Urinary bladder (tissue), 4 donors: ENCODE measurements around the gene CACNA1H. TPM values are rescaled to one million over a fixed set of nuclear protein-coding genes. Genes with fewer than 3 reads are reported as not detected.

Experiments
- DNase-seq: peaks from one replicate; pipeline ENCODE4 v3.0.0-alpha.2; 2015; ENCODE audit errors: extremely low spot score
- H3K27ac ChIP-seq: one replicate; pipeline ENCODE4 v1.5.1; 2013; ENCODE audit warnings: low read depth, mild to moderate bottlenecking, moderate library complexity
- H3K36me3 ChIP-seq: one replicate; pipeline ENCODE4 v1.6.1; 2013; ENCODE audit warnings: mild to moderate bottlenecking, moderate library complexity; ENCODE audit not compliant: insufficient read depth
- H3K4me1 ChIP-seq: one replicate; pipeline ENCODE4 v1.6.1; 2013; ENCODE audit warnings: mild to moderate bottlenecking, moderate library complexity; ENCODE audit not compliant: insufficient read depth
- H3K4me3 ChIP-seq: one replicate; pipeline ENCODE4 v1.5.1; 2013; ENCODE audit warnings: low read depth, low read length
- WGBS: extraction: QIAGEN DNeasy Blood & Tissue Kit; methylation state at CpG from one replicate; pipeline ENCODE4 v1.1.7; 2013; 5-methylcytosine and 5-hydroxymethylcytosine counted together
- polyA plus RNA-seq: library from polyadenylated mRNA; stranded (reverse); fragments of 200-250 nt; gene quantifications from one replicate; pipeline ENCODE4 v1.2.3, GENCODE V29; 2013
- total RNA-seq: library from RNA; depleted of rRNA; stranded (reverse); fragments of >200 nt; gene quantifications from one replicate; pipeline ENCODE4 v1.2.3, GENCODE V29; 2014
- donor health status: healthy with polysubstance abuse.
- donor health status: healthy.

CACNA1H gene
- total and polyA plus RNA-seq, 2 donors, result 10.6 to 151 TPM

DNA sequence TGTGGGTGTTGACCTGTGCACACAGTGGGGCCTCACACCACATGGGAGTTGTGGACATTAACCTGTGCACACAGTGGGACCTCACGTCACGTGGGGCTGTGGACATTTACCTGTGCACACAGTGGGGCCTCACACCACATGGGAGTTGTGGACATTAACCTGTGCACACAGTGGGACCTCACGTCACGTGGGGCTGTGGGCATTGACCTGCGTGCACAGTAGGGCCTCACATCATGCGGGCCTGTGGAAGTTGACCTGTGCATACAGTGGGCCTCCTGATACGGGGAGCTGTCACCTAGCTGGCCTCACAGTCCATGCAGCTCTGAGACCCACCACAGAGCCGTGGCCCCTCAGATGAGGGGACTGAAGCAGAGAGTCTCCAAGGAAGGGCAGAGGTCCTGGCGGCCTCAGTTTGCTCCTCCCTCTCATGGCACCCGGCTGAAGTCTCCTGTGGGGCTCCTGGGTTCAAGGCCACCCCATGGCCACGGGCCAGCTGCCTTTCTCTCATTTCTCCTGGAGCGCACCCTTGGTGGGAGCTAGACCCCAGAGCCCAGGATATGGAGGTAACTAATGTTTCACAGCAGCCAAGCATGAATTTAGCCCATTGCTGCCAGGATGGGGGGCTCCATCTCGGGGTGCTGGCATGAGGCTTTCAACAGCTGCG is 21.0 kb downstream of the CACNA1H start:
- Histone ChIP-seq H3K36me3 (no peaks in the 10 kb centered on the region), H3K4me3 (no peak overlapping the region), H3K27ac (no peak overlapping the region), H3K4me1 (no peaks in the 10 kb centered on the region)
- DNase-seq, result no peak
- 75% methylated on average over 14 of the region's 14 CpGs for WGBS

DNA sequence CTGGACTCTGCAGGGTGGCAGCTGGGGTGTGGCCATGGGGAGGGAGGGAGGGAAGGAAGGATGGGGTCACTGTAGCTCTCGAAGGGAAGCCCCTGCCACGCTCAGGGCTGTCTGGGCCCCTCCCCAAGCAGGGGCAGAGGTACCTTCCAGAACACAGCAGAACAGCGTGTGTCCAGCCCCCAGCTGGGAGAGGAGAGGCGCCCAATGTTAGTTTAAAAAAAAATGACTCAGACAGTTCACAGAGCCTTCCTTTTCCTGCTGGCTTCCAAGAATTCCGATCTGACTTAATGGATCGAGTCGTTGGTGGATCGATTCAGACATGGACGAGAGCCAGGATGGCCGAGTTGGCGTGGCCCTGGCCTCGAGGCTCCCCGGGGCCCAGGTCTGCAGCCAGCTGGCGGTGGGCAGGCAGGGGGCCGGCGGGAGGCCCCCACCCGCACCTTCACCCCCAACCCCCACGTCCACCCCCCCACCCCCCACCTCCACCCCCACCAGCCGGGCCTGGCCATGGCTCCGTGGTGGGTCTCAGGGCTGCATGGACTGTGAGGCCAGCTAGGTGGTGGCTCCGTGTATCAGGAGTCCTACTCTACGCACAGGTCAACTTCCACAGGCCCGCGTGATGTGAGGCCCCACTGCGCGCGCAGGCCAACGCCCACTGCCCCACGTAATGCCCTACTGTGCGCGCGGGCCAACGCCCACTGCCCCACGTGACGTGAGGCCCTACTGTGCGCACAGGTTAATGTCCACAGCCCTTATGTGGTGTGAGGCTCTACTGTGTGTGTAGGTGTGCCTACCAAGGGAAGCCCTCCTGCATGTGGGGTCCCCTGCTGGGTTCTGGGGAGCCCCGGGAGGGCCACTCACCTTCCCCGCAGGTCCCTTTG is 21.8 kb downstream of the CACNA1H start:
- H3K4me3 ChIP-seq, result no peak overlapping the region
- no peak overlapping the region for H3K27ac ChIP-seq
- no peaks in the 10 kb centered on the region for H3K36me3 ChIP-seq
- WGBS, result 59% methylated on average over 38 of the region's 38 CpGs
- H3K4me1 ChIP-seq, result no peaks in the 10 kb centered on the region
- no peak for DNase-seq

DNA sequence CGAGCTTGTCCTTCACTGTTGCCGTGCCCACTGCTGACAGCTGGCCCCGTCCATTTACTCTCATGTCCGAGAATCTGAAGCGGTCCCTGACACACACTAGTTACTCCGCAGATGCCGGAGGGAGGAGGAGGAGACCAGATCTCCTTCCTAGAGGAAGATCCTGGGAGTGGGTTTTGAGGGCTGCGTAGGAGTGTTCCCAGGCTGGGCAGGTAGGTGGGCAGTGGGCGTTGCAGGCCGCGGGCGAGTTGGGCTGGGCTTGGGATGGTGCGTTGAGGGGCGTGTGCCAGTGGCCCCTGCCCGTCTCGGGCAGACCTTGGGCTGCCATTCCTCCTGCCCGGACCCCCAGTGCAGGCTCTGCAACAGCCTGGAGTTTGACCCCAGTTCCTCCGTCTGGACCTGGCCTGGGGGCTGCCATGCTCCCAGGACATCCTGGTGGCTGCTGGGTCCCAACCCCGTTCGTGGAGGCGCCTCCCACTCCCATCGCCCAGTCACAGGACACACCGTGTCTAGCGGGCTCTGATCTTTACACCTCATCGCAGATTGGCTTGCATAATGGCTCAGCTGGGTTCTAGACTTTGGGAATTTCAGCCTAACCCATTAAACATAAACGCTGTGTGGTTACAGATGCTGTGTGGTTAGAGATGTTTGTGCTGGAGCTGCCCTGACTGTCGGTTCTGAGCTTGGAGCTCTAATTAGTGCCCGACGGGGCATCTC is 22.8 kb downstream of the CACNA1H start:
- H3K4me1 ChIP-seq, result no peaks in the 10 kb centered on the region
- WGBS, result 88% methylated on average over 29 of the region's 29 CpGs
- no peak for DNase-seq

DNA sequence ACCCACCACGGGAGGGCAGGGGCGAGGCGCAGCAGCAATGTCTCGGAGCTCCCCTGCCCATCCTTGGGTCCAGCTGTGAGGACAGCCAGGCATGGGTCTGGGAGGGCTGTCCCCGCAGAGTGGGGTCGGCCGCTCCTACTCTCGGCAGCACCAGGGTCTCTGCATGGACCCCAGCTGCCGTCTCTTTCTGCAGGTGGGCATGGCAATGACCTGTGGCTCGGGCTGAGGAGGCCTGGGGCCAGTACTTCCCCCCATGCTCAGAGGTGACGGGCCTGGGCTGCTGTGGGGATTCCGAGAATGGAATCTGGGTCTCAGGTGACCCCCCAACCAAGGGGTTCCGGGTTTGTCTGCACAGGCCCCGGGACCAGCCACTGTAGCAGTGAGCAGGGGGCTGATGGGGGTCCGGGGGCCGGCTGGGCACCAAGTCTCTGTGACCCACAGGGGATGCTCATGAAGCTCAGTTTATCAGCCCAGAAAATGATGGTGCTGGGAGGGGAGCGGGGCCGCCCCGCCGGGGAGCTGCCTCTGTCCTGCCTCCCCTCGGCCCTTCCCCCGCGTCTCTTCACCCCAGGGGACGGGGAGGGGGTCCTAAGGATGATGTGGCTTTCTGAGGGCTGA is 23.5 kb downstream of the CACNA1H start:
- Histone ChIP-seq H3K27ac (no peak overlapping the region), H3K4me1 (no peaks in the 10 kb centered on the region)
- 86% methylated on average over 24 of the region's 24 CpGs for WGBS

More for the DNA sequence above, 22.8 kb downstream of the CACNA1H start:
- no peak overlapping the region for H3K27ac ChIP-seq
- H3K4me3 ChIP-seq, result no peak overlapping the region
- no peaks in the 10 kb centered on the region for H3K36me3 ChIP-seq

DNA sequence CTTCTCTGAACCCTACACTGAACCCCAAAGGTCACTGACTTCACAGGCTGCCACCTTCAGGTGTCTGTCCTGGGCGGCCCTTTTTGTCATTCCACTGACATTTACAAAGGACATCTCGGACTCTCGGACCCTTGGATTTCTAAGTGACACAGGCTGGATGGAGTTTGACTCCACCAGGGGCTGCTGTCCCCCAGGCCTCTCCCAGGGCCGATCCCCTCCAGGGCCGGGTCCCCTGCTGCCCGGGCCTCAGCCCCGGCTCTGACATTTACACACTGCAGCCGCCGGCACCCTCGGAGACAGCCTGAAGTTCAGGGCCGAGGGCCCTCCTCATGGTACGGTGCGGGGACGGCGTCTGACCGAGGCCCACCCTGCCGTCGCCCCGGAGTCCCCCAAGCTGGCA is 24.1 kb downstream of the CACNA1H start:
- WGBS, result 77% methylated on average over 19 of the region's 19 CpGs
- Histone ChIP-seq H3K4me3 (no peak overlapping the region), H3K4me1 (no peaks in the 10 kb centered on the region)

More for the DNA sequence above, 23.5 kb downstream of the CACNA1H start:
- Histone ChIP-seq H3K36me3 (no peaks in the 10 kb centered on the region), H3K4me3 (no peak overlapping the region)
- DNase-seq, result no peak

DNA sequence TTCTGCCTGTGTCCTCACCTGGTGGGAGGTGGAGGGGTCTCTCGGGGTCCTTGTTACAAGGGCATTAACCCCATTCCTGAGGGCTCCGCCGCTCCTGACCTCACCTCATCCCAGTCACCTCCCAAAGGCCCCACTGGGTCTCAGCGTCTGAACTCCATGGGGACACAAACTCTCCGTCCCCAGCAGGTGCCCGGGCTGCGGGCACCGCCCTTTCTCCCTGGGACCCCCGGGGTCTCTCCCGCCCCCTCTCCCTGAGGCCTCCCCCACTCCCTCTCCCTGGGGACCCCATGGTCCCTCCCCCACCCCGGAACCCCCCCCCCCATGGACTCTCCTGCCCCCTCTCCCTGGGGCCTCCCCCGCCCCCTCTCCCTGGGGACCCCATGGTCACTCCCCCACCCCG is 24.8 kb downstream of the CACNA1H start:
- no peak for DNase-seq
- H3K36me3 ChIP-seq, result no peaks in the 10 kb centered on the region
- no peaks in the 10 kb centered on the region for H3K4me1 ChIP-seq
- no peak overlapping the region for H3K4me3 ChIP-seq
- 87% methylated on average over 13 of the region's 13 CpGs for WGBS
- H3K27ac ChIP-seq, result no peak overlapping the region

More for the DNA sequence above, 24.1 kb downstream of the CACNA1H start:
- no peak for DNase-seq
- no peak overlapping the region for H3K27ac ChIP-seq
- no peaks in the 10 kb centered on the region for H3K36me3 ChIP-seq

DNA sequence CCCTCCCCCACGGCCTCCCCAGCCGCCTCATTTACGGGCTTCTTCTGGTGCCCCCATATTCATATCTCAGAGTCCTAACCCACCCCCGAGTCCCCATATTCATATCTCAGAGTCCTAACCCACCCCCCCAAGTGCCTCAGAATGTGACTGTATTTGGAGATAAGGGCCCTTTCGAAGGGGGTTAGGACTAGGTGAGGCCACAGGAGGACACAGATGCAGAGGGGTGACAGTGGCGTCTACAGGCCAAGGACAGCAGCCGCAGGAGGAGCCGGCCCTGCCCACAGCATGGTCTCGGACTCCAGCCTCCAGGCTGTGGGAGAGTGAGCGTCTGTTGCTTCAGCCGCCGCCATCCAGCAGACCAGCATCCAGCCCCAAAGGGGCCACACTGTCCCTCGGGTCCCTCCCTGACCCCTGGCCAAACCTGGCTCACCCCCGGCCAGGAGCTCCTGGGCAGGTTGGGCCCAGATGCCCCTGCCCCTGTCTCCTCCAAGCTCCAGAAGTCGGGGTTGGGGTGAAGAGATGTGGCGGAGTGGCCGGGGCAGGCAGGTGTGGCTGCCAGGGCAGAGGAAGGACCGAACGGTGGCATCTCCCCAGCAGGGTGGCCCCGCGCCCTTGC is 25.5 kb downstream of the CACNA1H start:
- Histone ChIP-seq H3K36me3 (no peaks in the 10 kb centered on the region), H3K4me1 (no peaks in the 10 kb centered on the region), H3K4me3 (no peak overlapping the region), H3K27ac (no peak overlapping the region)
- DNase-seq, result no peak
- 86% methylated on average over 21 of the region's 21 CpGs for WGBS

DNA sequence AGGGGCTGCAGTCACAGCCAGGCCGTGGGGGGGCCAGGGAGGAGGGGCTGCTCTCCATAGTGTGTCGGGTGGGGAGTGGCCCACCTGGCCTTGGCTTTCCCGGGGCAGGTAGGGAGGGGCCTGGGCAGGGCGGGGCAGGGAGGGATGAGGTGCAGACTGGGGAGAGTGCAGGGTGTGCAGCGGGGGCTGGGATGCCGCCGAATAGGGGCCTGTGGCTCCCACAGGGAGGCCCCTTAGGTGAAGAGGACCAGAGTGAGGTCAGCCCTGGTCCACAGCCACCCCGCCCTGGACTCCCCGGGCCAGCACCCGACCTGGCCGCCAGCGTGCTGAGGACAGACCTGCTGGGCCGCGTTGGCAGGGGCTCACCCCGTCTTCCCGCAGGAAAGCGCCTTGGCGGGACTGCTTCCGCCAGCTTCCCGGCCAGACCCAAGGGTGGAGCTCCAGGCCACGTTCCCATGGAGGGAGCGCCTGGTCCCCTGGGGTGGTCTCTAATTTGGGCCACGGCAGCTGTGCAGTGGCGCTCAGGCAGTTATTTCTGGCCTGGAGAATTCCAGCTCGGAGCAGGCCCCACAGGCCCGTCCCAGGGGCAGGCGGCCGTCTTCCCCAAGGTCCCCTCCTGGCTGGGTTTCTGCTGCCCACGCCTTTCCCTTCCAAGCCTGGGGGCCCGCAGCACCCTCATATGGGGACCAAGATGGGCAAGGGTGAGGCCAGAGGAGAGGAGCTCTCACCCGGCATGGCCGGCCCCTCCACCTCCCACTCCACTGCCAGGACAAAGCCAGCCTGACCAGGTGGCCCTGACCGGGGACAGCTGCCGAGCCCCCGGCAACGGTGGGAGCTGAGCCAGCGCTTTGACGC is 27.9 kb downstream of the CACNA1H start:
- no peak for DNase-seq
- Histone ChIP-seq H3K4me1 (no peaks in the 10 kb centered on the region), H3K27ac (peak overlapping the region; percentile 78), H3K4me3 (no peak overlapping the region), H3K36me3 (no peaks in the 10 kb centered on the region)
- WGBS, result 38% methylated on average over 38 of the region's 38 CpGs

DNA sequence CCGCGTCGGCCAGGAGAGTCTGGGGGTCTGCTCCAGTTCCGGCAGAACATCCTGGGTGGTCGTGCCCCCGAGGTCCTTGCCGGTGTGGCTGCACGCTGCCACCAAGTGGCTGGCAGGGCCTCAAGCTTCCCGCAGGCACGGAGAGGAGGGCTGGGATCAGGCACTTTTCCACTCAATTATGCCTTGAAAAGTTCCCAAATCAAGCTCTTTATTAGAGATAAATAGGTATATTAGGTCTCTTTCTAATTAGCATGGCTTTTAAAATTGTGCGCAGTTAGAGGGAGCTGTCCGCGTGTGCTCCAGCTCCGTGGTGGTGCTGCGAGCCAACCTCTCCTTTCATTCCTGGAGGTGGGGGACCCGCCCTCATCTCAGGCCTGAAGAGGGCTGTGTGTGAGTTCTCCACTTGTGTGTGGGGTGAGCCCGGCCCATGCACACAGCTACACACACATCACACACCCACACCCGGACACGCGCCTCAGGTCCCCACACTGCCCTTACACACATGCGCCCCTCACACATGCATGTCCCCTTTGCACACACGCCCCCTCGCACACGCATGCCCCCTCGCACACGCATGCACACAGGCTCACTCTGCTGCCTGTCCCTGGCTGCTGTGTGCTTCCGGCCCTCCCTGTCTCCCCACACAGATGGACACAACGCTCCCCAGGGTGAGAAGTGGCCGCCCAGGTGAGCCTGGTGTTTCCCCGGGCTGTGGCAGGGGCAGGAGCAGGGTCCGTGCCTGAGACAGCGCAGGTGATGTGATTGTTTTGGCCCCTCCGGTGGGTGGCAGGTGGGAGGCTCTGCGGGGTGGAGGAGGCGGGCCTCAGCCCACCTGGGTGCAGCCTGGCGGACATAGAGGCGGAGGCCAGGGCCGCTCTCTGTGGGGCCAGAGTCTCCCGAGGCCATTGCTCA is 28.8 kb downstream of the CACNA1H start:
- H3K36me3 ChIP-seq, result no peaks in the 10 kb centered on the region
- no peak for DNase-seq
- H3K4me1 ChIP-seq, result no peaks in the 10 kb centered on the region
- peak overlapping the region; percentile 78 for H3K27ac ChIP-seq
- 46% methylated on average over 39 of the region's 39 CpGs for WGBS
- no peak overlapping the region for H3K4me3 ChIP-seq

DNA sequence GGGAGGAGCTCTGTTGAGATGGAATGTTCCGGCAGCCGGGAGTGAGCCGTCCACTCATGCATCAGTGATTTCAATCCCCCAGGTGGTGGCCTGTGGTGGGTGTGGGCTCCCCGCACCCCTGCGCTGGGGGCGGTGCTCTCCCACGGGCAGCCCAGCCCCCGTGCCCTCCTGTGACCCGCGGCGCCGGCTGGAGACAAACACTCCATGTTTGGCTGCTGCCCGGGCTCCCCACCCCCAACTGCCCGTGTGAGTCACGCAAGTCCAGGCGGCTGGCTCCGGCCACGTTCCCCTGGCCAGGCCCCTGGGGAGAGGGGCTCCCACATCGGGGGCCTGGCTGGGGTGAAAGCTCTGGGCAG is 29.4 kb downstream of the CACNA1H start:
- DNase-seq, result no peak
- peak overlapping the region; percentile 53 for H3K27ac ChIP-seq
- WGBS, result 14% methylated on average over 19 of the region's 19 CpGs
- no peaks in the 10 kb centered on the region for H3K36me3 ChIP-seq
- H3K4me3 ChIP-seq, result no peak overlapping the region
- H3K4me1 ChIP-seq, result no peaks in the 10 kb centered on the region

DNA sequence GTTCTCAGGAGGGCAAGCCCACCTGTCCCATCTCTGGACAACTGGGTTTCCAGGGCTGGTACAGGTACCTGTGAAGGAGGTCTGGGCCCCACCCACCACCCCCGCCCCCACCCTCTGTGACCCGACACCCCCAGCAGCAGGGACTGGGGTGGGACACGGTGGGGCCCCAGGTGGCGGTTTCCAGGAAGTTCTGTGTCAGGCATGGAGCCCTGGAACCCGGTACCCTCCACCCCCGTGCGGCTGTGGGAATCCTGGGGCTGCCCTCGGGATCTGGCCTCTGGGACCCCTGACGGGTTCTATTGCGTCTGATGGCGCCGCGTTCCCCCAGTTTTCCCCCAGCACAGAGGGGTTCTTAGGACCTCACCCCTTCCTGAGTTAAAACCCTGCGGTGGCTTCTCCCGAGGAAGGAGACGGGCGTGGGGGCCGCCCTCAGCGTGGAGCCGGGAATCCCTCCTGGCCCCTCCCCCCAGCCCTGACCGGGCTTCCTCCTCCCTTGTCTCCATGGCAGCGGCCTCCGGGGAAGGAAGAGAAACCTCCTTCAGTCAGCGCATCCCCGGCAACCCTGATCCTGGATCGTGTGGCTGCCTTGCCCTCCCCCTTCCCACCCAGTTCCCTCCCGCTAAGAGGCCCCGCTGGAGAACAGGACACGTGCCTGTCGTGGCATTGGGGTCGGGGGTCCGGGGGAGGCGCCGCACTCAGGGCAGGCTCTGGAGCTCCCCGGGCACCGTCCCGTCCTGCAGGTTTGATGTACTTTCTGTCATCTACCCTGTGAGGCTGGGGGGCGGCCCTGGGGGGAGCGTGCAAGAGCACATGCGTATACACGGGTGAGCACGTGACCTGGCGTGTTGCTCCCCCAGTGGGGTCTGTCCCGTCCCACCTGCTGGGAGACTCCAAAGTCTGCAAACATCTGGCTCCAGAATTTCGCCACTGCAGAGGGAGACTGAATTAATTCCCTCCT is 30.3 kb downstream of the CACNA1H start:
- Histone ChIP-seq H3K27ac (peak overlapping the region; percentile 53), H3K4me3 (no peak overlapping the region), H3K36me3 (no peaks in the 10 kb centered on the region), H3K4me1 (no peaks in the 10 kb centered on the region)
- DNase-seq, result peak; percentile 56
- WGBS, result 30% methylated on average over 44 of the region's 45 CpGs
